ENCODE measurements around the gene BFSP2. TPM values are rescaled to one million over a fixed set of nuclear protein-coding genes. Genes with fewer than 3 reads are reported as not detected.

Gene BFSP2
- total and polyA plus RNA-seq, 12 donors, result not detected

- Histone ChIP-seq H3K27ac (no peak overlapping the region), H3K4me3 (no peak overlapping the region), H3K4me1 (replicated peaks in 1 of 2) (no peaks in the 10 kb centered on the region), H3K36me3 (replicated peaks in 1 of 2) (no peaks in the 10 kb centered on the region), H3K27me3 (no peaks in the 10 kb centered on the region), H3K9me3 (replicated peaks in 1 of 3) (no peaks in the 10 kb centered on the region)
- intact Hi-C loops (cut with DNase I), result no loop called here
- 72 to 87% (median 81%) methylated on average over 3 of the region's 3 CpGs for WGBS, 4 donors
- TF ChIP-seq POLR2A (IDR thresholded peaks at IDR 0.05), result no peak
- TF ChIP-seq, protein P1, sequence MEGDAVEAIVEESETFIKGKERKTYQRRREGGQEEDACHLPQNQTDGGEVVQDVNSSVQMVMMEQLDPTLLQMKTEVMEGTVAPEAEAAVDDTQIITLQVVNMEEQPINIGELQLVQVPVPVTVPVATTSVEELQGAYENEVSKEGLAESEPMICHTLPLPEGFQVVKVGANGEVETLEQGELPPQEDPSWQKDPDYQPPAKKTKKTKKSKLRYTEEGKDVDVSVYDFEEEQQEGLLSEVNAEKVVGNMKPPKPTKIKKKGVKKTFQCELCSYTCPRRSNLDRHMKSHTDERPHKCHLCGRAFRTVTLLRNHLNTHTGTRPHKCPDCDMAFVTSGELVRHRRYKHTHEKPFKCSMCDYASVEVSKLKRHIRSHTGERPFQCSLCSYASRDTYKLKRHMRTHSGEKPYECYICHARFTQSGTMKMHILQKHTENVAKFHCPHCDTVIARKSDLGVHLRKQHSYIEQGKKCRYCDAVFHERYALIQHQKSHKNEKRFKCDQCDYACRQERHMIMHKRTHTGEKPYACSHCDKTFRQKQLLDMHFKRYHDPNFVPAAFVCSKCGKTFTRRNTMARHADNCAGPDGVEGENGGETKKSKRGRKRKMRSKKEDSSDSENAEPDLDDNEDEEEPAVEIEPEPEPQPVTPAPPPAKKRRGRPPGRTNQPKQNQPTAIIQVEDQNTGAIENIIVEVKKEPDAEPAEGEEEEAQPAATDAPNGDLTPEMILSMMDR (IDR thresholded peaks at IDR 0.05), result no peak
- DNase-seq, result no peak
These were observed 57.2 kb downstream of the BFSP2 start for GRCh38 chr3:133457025-133457424.

DNA sequence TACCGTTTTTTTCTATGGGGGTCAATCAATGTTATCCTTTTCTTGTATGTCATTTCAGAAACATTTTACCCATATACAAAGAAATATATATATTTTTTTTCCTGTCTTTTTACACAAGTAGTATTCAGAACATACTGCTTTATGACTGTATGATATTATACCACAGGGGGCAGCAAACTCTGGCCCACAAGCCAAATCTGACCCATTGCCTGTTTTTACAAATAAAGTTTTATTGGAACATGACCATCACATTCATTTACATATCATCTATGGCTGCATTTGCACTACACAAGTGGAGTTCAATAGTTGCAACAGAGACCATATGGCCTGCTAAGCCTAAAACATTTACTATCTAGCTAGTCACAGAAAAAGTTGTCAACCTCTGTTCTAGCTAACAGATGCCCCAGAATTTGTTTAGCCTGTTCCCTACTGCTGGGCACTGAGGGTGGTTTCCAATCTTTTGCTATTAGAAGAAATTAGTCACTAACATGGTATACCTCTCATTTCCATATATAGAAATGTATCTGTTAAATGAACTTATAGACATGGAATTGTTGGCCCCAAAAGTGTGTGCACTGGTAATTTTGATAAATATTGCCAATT lies 57.7 kb downstream of the BFSP2 start:
- no peak for TF ChIP-seq POLR2A (IDR thresholded peaks at IDR 0.05)
- TF ChIP-seq, protein P1 (IDR thresholded peaks at IDR 0.05), result no peak
- Histone ChIP-seq H3K4me3 (no peak overlapping the region), H3K9me3 (replicated peaks in 1 of 3) (no peaks in the 10 kb centered on the region), H3K27ac (no peak overlapping the region), H3K27me3 (no peaks in the 10 kb centered on the region), H3K4me1 (replicated peaks in 1 of 2) (no peaks in the 10 kb centered on the region), H3K36me3 (replicated peaks in 1 of 2) (no peaks in the 10 kb centered on the region)
- no peak for DNase-seq
- intact Hi-C loops (cut with DNase I), result no loop called here
- WGBS, 4 donors, result 54 to 78% (median 74%) methylated on average over 1 of the region's 1 CpG

GRCh38 chr3:133459400-133459799 lies 59.5 kb downstream of the BFSP2 start:
- intact Hi-C loops (cut with DNase I), result no loop called here
- no peaks in the 10 kb centered on the region for H3K36me3 ChIP-seq (replicated peaks in 1 of 2)
- H3K27me3 ChIP-seq, result no peaks in the 10 kb centered on the region
- TF ChIP-seq, protein P1 (IDR thresholded peaks at IDR 0.05), result no peak
- TF ChIP-seq POLR2A (IDR thresholded peaks at IDR 0.05), result no peak
- H3K9me3 ChIP-seq (replicated peaks in 1 of 3), result no peaks in the 10 kb centered on the region
- 47 to 58% (median 49%) methylated on average over 6 of the region's 6 CpGs for WGBS, 4 donors
- H3K4me3 ChIP-seq, result no peak overlapping the region
- H3K4me1 ChIP-seq (replicated peaks in 1 of 2), result no peaks in the 10 kb centered on the region
- no peak for DNase-seq
- H3K27ac ChIP-seq, result no peak overlapping the region

DNA sequence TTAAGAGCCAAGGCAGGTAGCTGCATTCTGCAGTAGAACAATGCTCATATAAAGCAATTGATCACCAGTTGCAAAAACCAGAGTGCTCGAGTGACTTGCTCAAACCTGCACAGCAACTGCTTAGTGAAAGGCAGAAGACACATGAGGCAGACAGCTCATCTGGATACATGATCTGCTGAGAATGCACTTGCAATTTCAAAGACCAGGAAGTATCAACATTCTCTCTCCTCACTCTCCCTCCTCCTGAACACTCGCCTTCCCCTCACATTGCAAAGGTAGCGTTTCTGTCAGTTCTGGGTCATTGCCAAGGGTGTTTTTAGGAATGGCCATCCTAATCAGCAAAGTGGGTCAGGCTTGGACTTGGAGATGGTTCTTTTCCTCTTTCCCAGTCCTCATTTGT lies 61.0 kb downstream of the BFSP2 start:
- no peaks in the 10 kb centered on the region for H3K36me3 ChIP-seq (replicated peaks in 1 of 2)
- WGBS, 4 donors, result 66 to 81% (median 74%) methylated on average over 3 of the region's 3 CpGs

More for the DNA sequence above, 61.0 kb downstream of the BFSP2 start:
- intact Hi-C loops (cut with DNase I), result no loop called here
- no peak for DNase-seq
- no peak for TF ChIP-seq POLR2A (IDR thresholded peaks at IDR 0.05)
- TF ChIP-seq, protein P1 (IDR thresholded peaks at IDR 0.05), result no peak
- Histone ChIP-seq H3K4me3 (no peak overlapping the region), H3K27me3 (no peaks in the 10 kb centered on the region), H3K9me3 (replicated peaks in 1 of 3) (no peaks in the 10 kb centered on the region), H3K4me1 (replicated peaks in 1 of 2) (no peaks in the 10 kb centered on the region), H3K27ac (no peak overlapping the region)
